ENCODE results near the gene PRXL2A.

PRXL2A gene

GRCh38 chr10:80427541-80427940 is 19.2 kb downstream of the PRXL2A start:
- Histone ChIP-seq H3K4me3 (ENCODE audit: low read depth, low read length) (no peak overlapping the region), H3K36me3 (ENCODE audit: control insufficient read depth in 2 of 2, insufficient read depth in 1 of 2, low read length in 2 of 2) (peaks cover 39 to 88% of the 10 kb centered on the region in 2 experiments), H3K27ac (ENCODE audit: extremely low read depth, low read depth, low read length) (no peak overlapping the region), H3K9me3 (ENCODE audit: control insufficient read depth, insufficient read depth, low read depth, low read length) (no peaks in the 10 kb centered on the region), H3K4me1 (ENCODE audit: control insufficient read depth, insufficient read depth, low read length) (no peaks in the 10 kb centered on the region)
- CTCF ChIA-PET, result interaction anchor here (0.7 kb wide), 1 partner anchor 82 kb away, joined by 3 read pairs; no protein-coding TSS in a partner anchor
- POLR2A ChIA-PET, result no interaction called here
- TF ChIP-seq ZNF548 (tag by site-specific recombination; IDR thresholded peaks at IDR 0.05) (no peak), ZSCAN16 (tag by site-specific recombination; IDR thresholded peaks at IDR 0.05) (no peak), ZNF223 (tag by site-specific recombination; IDR thresholded peaks at IDR 0.05) (no peak), ZNF521 (tag by site-specific recombination; IDR thresholded peaks at IDR 0.05) (no peak), ZNF658 (tag by site-specific recombination; IDR thresholded peaks at IDR 0.05) (no peak), ZNF580 (tag by site-specific recombination; IDR thresholded peaks at IDR 0.05) (no peak), ZSCAN23 (tag by site-specific recombination; IDR thresholded peaks at IDR 0.05) (no peak)
- TF ChIP-seq, protein P1, sequence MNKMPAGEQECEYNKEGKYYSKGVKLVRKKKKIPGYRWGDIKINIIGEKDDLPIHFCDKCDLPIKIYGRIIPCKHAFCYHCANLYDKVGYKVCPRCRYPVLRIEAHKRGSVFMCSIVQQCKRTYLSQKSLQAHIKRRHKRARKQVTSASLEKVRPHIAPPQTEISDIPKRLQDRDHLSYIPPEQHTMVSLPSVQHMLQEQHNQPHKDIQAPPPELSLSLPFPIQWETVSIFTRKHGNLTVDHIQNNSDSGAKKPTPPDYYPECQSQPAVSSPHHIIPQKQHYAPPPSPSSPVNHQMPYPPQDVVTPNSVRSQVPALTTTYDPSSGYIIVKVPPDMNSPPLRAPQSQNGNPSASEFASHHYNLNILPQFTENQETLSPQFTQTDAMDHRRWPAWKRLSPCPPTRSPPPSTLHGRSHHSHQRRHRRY (tag by site-specific recombination; IDR thresholded peaks at IDR 0.05), result no peak

GRCh38 chr10:80429521-80429973 is 21.2 kb downstream of the PRXL2A start:
- Histone ChIP-seq H3K9me3 (ENCODE audit: control insufficient read depth, insufficient read depth, low read depth, low read length) (no peaks in the 10 kb centered on the region), H3K4me1 (ENCODE audit: control insufficient read depth, insufficient read depth, low read length) (no peaks in the 10 kb centered on the region), H3K4me3 (ENCODE audit: low read depth, low read length) (no peak overlapping the region), H3K27ac (ENCODE audit: extremely low read depth, low read depth, low read length) (no peak overlapping the region), H3K36me3 (ENCODE audit: control insufficient read depth in 2 of 2, insufficient read depth in 1 of 2, low read length in 2 of 2) (peaks cover 35 to 83% of the 10 kb centered on the region in 2 experiments)
- CTCF ChIA-PET, result interaction anchor here (0.6 kb wide), 1 partner anchor 15 kb away, joined by 5 read pairs; no protein-coding TSS in a partner anchor
- TF ChIP-seq, protein P2, sequence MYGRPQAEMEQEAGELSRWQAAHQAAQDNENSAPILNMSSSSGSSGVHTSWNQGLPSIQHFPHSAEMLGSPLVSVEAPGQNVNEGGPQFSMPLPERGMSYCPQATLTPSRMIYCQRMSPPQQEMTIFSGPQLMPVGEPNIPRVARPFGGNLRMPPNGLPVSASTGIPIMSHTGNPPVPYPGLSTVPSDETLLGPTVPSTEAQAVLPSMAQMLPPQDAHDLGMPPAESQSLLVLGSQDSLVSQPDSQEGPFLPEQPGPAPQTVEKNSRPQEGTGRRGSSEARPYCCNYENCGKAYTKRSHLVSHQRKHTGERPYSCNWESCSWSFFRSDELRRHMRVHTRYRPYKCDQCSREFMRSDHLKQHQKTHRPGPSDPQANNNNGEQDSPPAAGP (tag by site-specific recombination; IDR thresholded peaks at IDR 0.05), result peak; percentile 92
- TF ChIP-seq KLF1 (tag by site-specific recombination; IDR thresholded peaks at IDR 0.05), result peak; percentile 84
- no peak for TF ChIP-seq ZBTB17 (tag by site-specific recombination; IDR thresholded peaks at IDR 0.05)
- no peak for TF ChIP-seq ZNF658 (tag by site-specific recombination; IDR thresholded peaks at IDR 0.05)
- TF ChIP-seq, protein P3, sequence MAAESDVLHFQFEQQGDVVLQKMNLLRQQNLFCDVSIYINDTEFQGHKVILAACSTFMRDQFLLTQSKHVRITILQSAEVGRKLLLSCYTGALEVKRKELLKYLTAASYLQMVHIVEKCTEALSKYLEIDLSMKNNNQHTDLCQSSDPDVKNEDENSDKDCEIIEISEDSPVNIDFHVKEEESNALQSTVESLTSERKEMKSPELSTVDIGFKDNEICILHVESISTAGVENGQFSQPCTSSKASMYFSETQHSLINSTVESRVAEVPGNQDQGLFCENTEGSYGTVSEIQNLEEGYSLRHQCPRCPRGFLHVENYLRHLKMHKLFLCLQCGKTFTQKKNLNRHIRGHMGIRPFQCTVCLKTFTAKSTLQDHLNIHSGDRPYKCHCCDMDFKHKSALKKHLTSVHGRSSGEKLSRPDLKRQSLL (tag by site-specific recombination; IDR thresholded peaks at IDR 0.05), result no peak
- POLR2A ChIA-PET, result no interaction called here

DNA sequence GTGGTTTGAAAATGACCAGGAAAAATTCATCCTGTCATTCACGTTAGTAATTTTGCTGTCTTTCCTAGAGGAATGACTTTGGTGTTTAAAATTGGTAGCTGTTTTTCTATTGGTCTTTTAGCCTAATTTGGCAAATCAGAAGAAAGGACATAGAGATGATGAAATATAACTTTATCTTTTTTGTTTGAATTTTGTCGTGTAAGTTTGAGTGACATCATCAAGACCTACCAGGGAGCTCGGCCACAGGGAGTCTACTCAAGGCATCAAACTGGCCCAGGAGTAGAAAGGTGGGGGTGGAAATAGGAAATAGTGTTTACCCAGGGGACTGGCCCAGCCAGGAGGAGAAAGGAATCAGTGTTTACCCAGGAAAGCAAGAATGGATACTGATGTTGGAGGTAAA is 24.8 kb downstream of the PRXL2A start:
- Histone ChIP-seq H3K36me3 (ENCODE audit: control insufficient read depth in 2 of 2, insufficient read depth in 1 of 2, low read length in 2 of 2) (peaks cover 15 to 47% of the 10 kb centered on the region in 2 experiments; a peak in 2 of 3 replicates), H3K27ac (ENCODE audit: extremely low read depth, low read depth, low read length) (no peak overlapping the region), H3K9me3 (ENCODE audit: control insufficient read depth, insufficient read depth, low read depth, low read length) (no peaks in the 10 kb centered on the region), H3K4me3 (ENCODE audit: low read depth, low read length) (no peak overlapping the region), H3K4me1 (ENCODE audit: control insufficient read depth, insufficient read depth, low read length) (no peaks in the 10 kb centered on the region)
- no peak for TF ChIP-seq ZNF658 (tag by site-specific recombination; IDR thresholded peaks at IDR 0.05)
- no peak for TF ChIP-seq ZNF529 (tag by site-specific recombination; IDR thresholded peaks at IDR 0.05; ENCODE audit: insufficient replicate concordance)
- TF ChIP-seq GLIS1 (tag by site-specific recombination; IDR thresholded peaks at IDR 0.05), result peak; percentile 69
- TF ChIP-seq ZNF629 (tag by site-specific recombination; IDR thresholded peaks at IDR 0.05), result 0 out of 2 replicates have a peak, but pooled peaks have one; percentile 34
- TF ChIP-seq, protein P4, sequence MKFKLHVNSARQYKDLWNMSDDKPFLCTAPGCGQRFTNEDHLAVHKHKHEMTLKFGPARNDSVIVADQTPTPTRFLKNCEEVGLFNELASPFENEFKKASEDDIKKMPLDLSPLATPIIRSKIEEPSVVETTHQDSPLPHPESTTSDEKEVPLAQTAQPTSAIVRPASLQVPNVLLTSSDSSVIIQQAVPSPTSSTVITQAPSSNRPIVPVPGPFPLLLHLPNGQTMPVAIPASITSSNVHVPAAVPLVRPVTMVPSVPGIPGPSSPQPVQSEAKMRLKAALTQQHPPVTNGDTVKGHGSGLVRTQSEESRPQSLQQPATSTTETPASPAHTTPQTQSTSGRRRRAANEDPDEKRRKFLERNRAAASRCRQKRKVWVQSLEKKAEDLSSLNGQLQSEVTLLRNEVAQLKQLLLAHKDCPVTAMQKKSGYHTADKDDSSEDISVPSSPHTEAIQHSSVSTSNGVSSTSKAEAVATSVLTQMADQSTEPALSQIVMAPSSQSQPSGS (tag by site-specific recombination; IDR thresholded peaks at IDR 0.05; ENCODE audit: low read depth), result peak; percentile 79
- no peak for TF ChIP-seq GLI4 (tag by site-specific recombination; IDR thresholded peaks at IDR 0.05)
- peak; percentile 49 for TF ChIP-seq ZIC2 (tag by site-specific recombination; IDR thresholded peaks at IDR 0.05)
- ChIA-PET POLR2A (no interaction called here), CTCF (interaction anchor here (0.6 to 1.3 kb wide), 2 partner anchors 72 to 161 kb away, joined by 3 to 5 read pairs; no protein-coding TSS in a partner anchor)
